CD4-positive, alpha-beta T cell treated with Interleukin-12 subunit alpha and Interleukin-12 subunit beta, for 1 hour (primary cell): ENCODE data around the gene CCDC90B.
"Not testable (repeated sequence)": the region's sequence is repeated elsewhere in the genome, so short reads cannot be mapped to it uniquely, and the experiment has no call there.

Source experiments
- DNase-seq: peaks from one replicate; pipeline ENCODE4 v3.0.0-alpha.2; 2020

The CCDC90B gene, protein sequence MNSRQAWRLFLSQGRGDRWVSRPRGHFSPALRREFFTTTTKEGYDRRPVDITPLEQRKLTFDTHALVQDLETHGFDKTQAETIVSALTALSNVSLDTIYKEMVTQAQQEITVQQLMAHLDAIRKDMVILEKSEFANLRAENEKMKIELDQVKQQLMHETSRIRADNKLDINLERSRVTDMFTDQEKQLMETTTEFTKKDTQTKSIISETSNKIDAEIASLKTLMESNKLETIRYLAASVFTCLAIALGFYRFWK

DNA sequence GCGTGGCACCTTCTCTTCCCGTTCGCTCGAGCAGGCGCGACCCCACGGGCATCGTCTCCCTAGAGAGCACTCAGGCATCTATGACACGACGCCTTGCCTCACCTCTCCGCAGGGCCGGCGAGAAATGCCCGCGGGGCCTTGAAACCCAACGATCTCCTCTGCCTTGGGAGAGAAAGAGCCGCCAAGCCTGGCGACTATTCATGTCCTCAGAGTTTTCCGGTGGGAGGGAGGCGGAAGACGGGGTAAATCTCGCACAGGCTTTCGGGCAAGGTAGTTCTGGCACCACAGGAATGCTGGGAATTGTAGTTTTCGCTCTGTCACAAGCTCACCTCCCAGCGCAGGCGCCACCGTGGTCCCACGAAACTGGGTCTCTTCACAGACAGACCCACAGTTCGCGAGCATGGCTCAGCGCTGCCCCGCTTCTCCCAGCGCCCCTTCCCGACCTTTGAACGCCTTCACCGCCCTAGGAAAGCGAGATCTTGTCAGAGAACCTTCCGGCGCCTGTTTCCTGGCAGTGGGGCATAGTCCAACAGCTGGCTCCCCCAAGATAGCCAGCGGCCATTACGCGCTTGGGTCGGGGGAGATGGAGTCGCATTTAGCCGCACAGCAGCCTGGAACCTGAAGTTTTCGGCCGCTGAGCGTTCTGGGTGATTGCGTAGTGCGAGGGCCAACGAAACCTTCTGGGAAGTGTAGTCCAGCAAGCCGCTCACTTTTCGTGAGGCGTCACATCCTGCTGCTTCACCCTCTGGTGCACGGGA lies at the start of gene CCDC90B:
TSS of gene CCDC90B (minus strand) at position 597 of the 758 bp plus-strand sequence. CDS start at position 202, 395 bp downstream.
- DNase-seq, result peak; percentile 96

DNA sequence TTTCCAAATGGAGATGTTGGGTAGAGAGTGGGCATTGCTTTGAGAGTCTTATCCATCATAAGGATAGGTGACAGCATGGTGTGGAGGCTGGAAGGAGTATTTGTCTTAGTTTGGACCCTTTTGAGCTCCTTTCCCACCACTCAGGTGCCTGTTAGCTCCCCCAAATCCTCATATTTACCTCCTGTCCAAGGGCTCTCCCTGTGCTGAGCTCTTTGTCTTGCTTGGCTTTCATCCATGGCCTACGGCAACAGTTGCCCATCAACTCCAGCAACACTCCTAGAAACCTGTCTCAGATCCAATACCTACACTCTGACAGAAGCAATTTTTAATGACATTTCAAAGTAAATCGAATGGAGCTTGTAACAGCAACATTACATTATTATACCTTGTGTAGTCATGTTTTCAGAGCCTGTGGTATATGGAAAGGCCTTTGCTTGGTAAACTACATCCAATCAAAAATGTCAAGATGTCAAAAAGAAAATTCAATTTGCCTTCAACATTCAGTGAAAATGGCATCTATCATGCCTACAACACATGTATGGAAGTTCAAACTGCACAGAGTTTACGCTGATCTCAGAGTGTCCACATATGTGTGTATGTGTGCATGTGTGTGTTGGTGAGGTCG lies 49.4 kb upstream of the CCDC90B start:
- no peak for DNase-seq

DNA sequence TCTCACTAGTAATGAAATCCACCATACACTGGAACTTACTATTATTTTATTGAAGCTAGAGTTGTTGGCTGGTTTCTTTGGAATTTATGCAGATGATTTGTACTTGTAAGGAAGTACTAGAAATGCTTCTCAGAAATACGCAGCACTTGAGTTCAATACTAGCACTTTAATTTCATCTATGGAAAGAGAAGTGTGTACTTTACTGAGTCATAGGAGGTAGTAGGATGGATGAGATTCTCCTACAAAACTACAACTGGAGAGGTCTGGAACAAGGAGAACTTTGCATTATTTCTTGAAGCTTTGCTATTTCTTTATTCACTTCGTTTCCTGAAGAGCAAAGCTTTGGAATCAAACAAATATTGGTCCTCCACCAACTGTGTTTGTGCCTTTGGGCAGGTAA lies 44.1 kb upstream of the CCDC90B start:
- DNase-seq, result no peak

DNA sequence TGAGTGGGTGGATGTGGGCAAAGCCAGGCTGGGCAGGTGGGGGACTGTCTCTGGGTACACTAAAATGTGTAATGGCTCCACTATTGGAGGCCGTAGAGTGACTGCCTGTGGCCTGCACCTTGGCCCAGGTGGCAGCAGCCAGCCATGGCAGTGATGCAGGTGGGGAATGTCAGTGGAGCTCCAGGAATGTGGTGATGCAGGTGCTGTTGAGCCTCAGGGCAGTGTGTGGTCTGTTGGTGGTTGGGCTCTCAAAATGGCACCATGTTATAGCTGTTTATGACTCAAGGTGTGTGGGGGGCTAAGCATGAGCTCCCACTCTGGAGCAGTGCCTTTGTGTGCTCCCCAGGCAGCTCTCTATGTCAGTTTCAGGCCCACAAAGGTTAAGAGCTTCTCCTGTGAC lies 40.2 kb upstream of the CCDC90B start:
- no peak for DNase-seq

DNA sequence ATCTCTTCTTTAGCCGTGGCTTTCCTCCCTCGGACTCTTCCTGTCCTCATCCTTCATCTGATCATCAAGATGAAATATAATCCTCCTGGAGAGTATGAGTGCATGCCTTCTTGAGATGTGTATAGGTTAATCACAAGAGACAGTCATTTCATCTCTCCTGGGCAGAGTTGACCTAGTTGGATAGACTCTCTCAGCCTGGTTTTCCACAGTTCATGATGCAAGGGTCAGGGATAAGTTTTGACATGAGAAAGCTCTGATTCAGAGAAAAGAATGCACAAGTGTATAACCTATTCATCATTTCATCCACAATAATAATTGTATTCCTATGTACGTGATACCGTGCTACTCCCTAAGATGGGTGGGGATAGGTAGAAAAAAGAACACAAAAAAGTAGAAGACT lies 33.2 kb upstream of the CCDC90B start:
- no peak for DNase-seq

DNA sequence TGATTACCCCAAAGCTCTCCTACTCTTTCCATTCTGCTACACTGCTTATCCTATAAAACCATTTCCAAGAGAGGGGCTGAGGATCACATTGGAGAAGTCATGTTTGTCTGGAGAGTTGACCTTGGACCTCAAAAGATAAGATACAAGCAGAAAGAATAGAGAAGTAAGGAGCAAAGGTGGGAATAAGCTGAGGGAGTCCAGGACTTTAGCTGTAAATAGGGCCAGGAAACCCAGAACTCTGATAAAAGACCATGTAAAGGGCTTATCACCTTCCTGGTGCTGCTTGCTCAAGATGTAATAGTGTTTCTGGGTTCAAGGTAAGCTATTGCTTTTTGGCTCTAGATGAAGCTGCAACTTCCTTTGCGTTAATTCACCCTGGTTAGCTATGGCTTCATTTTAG lies 32.8 kb upstream of the CCDC90B start:
- no peak for DNase-seq

DNA sequence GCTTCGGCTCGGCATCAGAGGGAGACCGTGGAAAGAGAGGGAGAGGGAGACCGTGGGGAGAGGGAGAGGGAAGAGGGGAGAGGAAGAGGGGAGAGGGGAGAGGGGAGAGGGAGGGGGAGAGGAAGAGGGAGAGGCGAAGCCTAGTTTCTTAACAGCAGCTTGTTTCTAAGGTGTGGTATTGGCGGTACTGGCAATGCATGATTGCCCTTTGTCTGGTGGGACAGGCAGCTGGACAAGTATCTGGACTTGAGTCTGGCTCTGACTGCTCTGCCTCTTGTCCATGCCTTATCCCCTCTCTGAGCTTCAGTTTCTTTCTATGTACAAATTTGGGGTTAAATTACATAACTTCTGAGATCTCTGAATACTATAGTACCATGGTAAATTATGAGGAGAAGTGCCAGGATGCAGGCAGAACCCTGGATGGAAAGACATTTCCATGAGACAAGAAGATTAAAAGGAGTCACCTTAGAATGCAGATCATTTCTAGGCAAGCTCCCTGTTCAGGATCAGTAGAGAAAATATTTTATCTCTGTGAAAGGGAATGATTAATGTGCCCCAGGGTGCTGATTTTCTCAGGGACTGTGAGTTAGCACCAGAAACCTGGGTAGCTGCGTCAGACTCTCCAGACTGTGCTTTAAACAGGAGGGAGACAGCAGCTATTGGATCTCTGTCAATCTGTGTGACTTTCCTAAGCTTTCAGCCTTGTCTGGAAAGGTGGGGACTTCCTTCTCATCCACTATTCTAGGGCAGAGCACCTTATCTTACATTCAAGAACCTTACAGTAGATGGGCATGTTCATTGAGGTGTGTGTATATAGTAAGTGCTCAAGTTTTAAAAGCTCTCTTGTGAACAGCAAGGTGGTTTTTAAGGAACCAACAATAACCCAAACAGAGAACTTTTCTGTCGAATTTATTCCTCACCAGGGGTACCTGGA lies 31.9 kb upstream of the CCDC90B start:
- no peak for DNase-seq

DNA sequence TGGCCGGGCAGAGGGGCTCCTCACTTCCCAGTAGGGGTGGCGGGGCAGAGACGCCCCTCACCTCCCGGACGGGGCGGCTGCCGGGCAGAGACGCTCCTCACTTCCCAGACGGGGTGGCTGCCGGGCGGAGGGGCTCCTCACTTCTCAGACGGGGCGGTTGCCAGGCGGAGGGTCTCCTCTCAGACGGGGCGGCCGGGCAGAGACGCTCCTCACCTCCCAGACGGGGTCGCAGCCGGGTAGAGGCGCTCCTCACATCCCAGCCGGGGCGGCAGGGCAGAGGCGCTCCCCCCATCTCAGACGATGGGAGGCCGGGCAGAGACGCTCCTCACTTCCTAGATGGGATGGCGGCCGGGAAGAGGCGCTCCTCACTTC lies 30.7 kb upstream of the CCDC90B start:
- not testable (repeated sequence) for DNase-seq

DNA sequence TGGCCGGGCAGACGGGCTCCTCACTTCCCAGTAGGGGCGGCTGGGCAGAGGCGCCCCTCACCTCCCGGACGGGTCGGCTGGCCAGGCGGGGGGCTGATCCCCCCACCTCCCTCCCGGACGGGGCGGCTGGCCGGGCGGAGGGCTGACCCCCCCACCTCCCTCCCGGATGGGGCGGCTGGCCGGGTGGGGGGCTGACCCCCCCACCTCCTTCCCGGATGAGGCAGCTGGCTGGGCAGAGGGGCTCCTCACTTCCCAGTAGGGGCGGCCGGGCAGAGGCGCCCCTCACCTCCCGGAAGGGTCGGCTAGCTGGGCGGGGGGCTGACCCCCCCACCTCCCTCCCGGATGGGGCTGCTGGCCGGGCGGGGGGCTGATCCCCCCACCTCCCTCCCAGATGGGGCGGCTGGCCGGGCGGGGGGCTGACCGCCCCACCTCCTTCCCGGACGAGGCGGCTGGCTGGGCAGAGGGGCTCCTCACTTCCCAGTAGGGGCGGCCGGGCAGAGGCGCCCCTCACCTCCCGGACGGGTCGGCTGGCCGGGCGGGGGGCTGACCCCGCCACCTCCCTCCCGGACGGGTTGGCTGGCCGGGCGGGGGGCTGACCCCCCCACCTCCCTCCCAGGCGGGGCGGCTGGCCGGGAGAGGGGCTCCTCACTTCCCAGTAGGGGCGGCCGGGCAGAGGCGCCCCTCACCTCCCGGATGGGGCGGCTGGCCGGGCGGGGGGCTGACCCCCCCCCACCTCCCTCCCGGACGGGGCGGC lies 30.2 kb upstream of the CCDC90B start:
- not testable (repeated sequence) for DNase-seq

DNA sequence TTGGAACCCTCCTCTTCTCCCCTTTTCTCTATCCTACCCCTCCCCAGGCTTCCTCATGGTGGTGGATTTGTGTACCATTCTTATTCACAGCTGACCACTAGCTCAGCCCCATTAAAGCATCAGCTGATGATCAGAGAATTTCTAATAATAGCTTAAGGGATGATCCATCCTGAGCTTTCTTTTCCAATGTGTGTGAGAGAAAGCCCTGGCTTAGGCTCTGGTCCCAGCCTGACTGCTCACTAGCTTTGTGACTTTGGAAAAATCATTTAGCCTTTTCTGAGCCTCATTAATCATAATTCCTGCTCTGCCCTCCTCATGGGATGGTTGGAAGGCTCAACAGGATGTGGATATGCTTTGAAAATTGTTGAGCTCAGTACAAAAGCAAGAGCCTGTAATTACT lies 26.3 kb upstream of the CCDC90B start:
- no peak for DNase-seq

DNA sequence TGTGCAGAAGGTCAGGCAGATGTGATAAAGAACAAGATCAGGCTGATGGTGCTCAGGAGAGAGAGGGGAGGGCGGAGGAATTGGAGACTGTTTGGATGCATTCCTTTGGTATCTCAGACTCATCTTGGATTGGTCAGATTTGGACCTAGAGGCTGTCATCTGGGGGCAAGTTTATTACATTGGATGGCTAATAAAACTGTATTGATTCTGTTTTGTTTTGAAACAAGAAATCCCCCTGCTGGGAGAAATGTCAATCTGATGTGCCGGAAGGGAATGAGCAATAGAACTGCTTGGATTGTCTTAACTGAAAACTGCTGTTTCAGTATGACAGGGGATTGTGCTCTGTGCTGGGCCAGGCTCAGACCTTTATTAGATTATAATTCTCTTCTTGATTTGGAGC lies 25.5 kb upstream of the CCDC90B start:
- DNase-seq, result no peak

DNA sequence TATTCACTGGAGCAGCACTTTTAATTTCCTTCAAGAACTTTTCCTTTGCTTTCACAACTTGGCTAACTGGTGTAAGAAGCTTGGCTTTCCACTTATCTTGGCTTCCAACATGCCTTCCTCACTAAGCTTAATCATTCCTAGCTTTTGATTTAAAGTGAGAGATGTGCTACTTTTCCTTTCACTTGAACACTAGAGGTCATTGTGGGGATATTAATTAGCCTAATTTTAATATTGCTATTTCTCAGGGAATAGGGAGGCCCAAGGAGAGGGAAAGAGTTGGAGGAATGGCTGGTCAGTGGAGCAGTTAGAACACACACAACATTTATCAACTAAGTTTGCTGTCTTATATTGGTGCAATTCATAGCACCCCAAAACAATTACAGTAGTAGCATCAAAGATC lies 24.6 kb upstream of the CCDC90B start:
- DNase-seq, result no peak

DNA sequence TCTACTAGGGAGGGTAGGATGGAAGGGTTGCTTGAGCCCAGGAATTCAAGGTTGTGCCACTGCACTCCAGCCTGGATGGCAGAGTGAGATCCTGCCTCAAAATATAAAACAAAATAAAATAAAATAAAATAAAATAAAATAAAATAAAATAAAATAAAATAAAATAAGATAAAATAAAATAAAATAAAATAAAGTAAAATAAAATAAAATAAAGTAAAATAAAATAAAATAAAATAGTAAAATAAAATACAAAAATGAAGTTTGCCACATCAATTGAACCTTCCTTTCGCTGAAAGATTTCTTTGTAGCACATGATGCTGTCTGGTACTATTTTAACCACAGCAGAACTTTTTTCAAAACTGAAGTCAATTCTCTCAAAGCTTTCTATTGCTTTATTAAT lies 22.4 kb upstream of the CCDC90B start:
- DNase-seq, result not testable (repeated sequence)

DNA sequence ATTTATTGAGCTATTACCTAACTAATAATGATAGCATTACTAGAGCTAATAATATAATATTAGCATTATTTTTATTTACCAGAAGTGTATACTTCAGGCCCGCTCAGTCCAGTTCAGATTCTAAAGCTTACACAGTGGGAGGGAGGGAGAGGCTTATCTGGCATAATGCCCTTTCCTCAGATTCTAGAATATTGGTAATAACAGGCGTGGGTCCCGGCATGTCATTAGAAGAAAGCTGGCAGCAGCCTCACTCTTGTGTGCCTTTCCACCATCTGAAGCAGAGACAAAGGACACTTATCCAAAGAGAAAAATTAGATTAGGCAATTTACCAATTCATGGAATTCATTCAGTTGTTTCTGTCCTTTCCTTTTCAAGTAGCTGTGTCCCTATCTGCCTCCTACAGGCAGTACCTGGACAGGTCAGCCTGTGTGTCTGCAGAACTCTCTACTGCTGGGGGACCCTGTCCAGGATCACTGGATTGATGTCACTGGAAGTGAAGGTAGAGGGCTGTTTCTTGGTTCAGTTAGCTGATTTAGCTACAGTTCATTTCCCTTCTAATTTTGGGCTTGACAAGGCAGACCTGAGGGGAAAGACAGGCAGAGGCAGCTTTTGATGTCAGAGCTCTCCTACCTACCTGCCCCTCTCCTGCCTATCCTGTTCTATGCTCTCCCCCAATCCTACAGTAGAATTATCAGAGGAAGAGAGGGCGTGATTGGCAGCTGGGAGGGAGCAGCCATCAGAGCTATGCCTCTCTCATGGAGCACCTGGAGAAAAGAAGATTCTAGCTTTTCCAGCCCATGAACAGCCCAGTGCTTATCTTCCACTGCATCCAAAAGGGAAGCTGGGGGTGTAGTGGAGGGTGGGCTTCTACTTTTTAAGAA lies 20.3 kb upstream of the CCDC90B start:
- no peak for DNase-seq

DNA sequence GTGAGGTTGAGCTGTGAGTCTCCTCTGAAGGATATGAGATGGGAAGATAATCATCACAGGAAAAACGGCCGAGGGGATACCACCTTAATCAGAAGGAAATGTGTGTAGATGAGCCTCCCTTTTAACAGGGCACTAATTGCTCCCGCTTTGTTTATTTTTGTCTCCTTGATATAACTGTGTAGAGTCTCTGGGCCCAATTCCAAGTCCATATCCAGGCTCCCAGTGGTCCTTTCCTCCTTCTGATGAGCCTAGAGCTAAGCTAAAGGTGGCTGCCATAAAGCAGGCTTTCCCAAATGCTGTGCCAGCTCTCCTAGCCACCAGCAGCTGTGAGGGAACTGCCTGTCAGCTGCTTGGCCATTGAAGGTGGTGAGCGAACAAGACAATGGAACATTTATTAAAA lies 17.1 kb upstream of the CCDC90B start:
- no peak for DNase-seq

DNA sequence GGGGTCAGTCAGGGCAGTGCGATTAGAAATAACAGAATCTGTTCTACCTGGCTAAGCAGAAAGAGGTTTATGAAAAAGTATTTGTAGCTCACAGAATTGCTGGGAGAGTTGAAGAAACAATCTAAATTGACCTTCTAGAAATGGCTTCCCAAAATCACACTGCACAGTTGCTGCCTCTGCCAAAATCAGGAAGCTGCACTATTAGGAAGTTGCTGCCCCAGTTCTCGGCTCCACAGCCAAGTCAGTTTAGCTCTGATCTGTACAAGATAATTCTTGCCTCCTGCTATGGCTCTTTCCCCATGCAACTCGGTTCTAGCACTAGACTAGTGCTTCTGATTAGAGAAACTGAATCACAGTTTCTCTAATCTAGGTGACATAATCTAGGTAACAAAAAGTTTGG lies 16.0 kb upstream of the CCDC90B start:
- DNase-seq, result no peak

DNA sequence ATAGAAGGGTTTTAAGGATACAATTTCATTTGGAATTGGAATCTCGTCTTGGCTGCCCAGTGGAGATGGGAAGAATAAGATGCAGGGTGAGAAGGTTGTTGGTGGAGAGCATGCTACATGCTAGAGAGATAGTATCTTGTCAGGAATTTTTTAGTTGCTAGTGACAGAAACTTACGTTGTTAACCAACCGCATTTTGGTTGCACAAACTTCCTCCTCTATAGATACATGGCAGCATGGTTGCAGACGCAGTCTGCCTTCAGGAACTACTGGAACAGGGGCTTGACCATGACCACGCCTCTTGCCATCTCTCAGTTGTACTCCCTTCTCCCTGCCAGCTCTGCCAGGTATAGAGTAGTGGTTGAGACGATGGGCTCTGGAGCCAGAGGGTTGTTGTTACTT lies 13.5 kb upstream of the CCDC90B start:
- no peak for DNase-seq

DNA sequence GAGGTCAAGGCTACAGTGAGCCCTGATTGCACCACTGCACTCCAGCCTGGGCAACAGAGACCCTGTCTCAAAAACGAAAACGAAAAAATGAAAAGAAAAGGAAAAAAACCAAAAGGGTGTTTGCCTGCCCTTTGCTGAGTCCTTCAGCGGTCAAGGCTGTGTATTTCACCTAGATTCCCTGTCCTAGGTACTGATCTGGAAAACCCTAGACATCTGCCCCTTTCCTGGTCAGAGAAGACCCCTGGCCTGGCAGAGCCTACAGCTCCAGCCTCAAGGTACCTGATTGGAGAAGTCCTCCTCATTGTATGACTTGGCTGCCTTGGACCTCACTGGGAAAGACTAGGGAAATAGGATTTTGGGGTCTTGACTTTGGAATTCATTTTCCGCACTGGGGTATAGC lies 8.0 kb upstream of the CCDC90B start:
- DNase-seq, result no peak

DNA sequence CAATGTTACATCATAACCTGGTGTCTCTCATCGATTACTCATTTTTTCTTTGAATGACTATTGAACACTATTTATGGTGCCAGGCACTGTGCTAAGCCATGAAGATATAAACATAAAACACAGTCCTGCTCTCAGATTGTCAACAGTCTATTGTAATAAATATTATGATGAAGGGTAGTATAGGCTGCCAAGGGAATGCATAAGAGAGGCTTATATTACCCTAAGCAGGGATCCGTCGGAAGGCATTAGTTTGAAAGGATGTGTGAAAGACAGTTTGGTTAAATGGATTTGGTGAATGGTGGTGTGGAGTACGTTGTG lies 7.2 kb upstream of the CCDC90B start:
- no peak for DNase-seq

DNA sequence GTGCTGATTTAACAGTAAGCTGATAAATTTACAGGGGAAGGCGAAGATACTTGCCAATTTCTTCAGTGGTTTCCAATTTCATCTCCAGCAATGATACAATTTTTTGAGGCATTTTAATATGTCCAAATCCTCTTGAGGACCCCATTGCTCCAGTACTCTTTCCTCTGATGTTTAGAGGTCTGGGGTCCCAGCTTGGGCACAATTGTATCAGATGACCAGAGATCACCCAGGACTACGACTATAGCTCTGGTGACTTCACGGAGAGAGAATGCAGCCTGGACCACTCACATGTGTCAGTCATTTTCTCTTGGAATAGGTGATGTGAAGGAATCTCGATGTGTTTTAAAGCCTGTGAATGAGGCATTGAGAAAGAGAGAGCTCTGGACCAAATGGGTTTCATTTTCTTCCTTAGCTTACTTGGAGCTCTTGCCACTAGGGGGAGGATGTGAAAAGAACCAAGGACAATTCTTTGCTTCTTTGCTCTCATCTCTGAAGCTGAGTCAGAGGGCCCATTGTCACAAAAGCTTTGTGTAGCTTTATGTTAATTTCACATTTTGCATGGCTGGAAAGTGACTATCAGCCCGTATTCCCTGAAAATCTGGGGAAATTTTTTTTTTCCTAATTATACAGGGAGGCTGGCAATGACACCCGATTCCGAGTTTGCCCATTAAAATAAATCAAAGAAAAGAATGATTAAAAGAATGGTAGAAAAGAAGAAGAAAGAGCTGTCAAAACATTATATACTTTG lies 6.7 kb upstream of the CCDC90B start:
- peak; percentile 37 for DNase-seq

DNA sequence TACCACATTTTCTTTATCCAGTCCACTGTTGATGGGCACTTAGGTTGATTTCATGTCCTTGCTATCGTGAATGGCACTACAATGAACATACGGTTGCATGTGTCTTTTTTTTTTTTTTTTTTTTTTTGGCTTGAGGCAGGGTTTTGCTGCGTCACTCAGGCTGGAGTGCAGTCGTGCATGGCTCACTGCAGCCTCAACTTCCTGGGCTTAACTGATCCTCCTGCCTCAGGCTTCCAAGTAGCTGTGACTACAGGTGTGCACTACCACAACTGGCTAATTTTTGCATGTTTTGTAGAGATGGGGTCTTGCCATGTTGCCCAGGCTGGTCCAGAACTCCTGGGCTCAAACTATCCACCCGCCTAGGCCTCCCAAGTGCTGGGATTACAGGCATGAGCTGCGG lies 1.5 kb upstream of the CCDC90B start:
- no peak for DNase-seq
